CD4-positive, alpha-beta T cell (primary cell): ENCODE measurements around the gene PCBP1. TPM values are rescaled to one million over a fixed set of nuclear protein-coding genes. Genes with fewer than 3 reads are reported as not detected.

Experiments
- ATAC-seq: fragments of 200-7000 bp; cut with Tn5 transposase; one replicate; pipeline ENCODE4 v1.10.0; 2022; ENCODE audit warnings: mild to moderate bottlenecking; ENCODE audit not compliant: poor library complexity
- CTCF ChIA-PET: fragments of 350-600 bp; sonication (Branson Sonifier 250); formaldehyde crosslinking; loops from one replicate; lab custom pipeline; 2021; ENCODE audit warnings: antibody characterized with exemption, inconsistent platforms; lab: Charles Lee
- POLR2A ChIA-PET: fragments of 350-600 bp; sonication (Branson Sonifier 250); formaldehyde crosslinking; loops from one replicate; lab custom pipeline; 2021; ENCODE audit warnings: antibody characterized with exemption, inconsistent platforms; lab: Charles Lee
- DNase-seq, 14 experiments: peaks; one replicate each; pipeline ENCODE4 v3.0.0-alpha.2; 2013 to 2020; ENCODE audit warnings: mixed read lengths in 2 of 14
- H3K27ac ChIP-seq, 2 donors: one replicate each; pipeline versions ENCODE4 v1.5.1 to v1.7.0; 2013; ENCODE audit warnings: low read length in 2 of 2, low read depth in 1 of 2, mild to moderate bottlenecking in 1 of 2
- H3K27me3 ChIP-seq, 2 experiments: 1 replicate in 1 of 2; 2 replicates in 1 of 2; pipeline versions ENCODE4 v1.6.1 to v1.7.0; 2013; ENCODE audit warnings: low read length in 2 of 2, control low read depth in 1 of 2, mild to moderate bottlenecking in 1 of 2, moderate library complexity in 1 of 2; ENCODE audit not compliant: insufficient read depth in 2 of 2, control insufficient read depth in 1 of 2
- H3K36me3 ChIP-seq: one replicate; pipeline ENCODE4 v1.6.1; 2013; ENCODE audit warnings: low read length, control low read depth; ENCODE audit not compliant: insufficient read depth
- H3K4me1 ChIP-seq: one replicate; pipeline ENCODE4 v1.6.1; 2013; ENCODE audit warnings: low read length, control low read depth; ENCODE audit not compliant: insufficient read depth
- H3K4me3 ChIP-seq: one replicate; pipeline ENCODE4 v1.5.1; 2013; ENCODE audit warnings: mild to moderate bottlenecking, low read length, moderate library complexity
- H3K9me3 ChIP-seq, 2 experiments: 1 replicate in 1 of 2; 2 replicates in 1 of 2; pipeline versions ENCODE4 v1.6.1 to v1.7.0; 2013; ENCODE audit warnings: low read length in 2 of 2, mild to moderate bottlenecking in 2 of 2, control low read depth in 1 of 2, moderate library complexity in 1 of 2; ENCODE audit not compliant: control insufficient read depth in 1 of 2, insufficient read depth in 1 of 2
- H3K27ac Mint-ChIP-seq: one replicate; pipeline ENCODE4 v1.8.0; 2020; ENCODE audit warnings: mixed read lengths
- H3K27me3 Mint-ChIP-seq: one replicate; pipeline ENCODE4 v1.8.0; 2021; ENCODE audit warnings: mixed read lengths
- H3K36me3 Mint-ChIP-seq: one replicate; pipeline ENCODE4 v1.8.0; 2021; ENCODE audit warnings: low read depth, mixed read lengths
- H3K4me1 Mint-ChIP-seq: one replicate; pipeline ENCODE4 v1.8.0; 2021; ENCODE audit warnings: low read depth, mixed read lengths
- H3K4me3 Mint-ChIP-seq: one replicate; pipeline ENCODE4 v1.8.0; 2020; ENCODE audit warnings: mild to moderate bottlenecking, mixed read lengths
- H3K9me3 Mint-ChIP-seq: one replicate; pipeline ENCODE4 v1.8.0; 2020; ENCODE audit warnings: mixed read lengths
- intact Hi-C, 2 experiments: fragments of 100-400 bp; cut with DNase I in 1 of 2; cut with micrococcal nuclease in 1 of 2; formaldehyde crosslinking; loops; one replicate each; pipeline versions ENCODE4 v1.15.1 to v1.9.0; 2023 to 2025; cut with DNase I, micrococcal nuclease
- total RNA-seq, 174 experiments: library from RNA in 2 of 174; stranded (reverse) in 2 of 174; gene quantifications; one replicate each; pipeline ENCODE4 v1.2.3 and lab custom pipeline; 2021 to 2026
- TF ChIP-seq, protein P1 (sequence below): fragments of 200-600 bp; IDR thresholded peaks from one replicate; pipeline ENCODE4 v1.8.0; 2022; ENCODE audit warnings: antibody characterized with exemption, mild to moderate bottlenecking

PCBP1 gene
- total RNA-seq, 2 experiments from 2014 or later, result 228 to 233 TPM

- DNase-seq (peak; percentile 57 to 88 (median 62)), ATAC-seq (peak; percentile 59)
- Mint-ChIP-seq H3K36me3 (peaks cover 14% of the 10 kb centered on the region), H3K4me3 (peak overlapping the region; percentile 93), H3K27ac (peak overlapping the region; percentile 99), H3K4me1 (peaks cover 76% of the 10 kb centered on the region), H3K9me3 (no peaks in the 10 kb centered on the region), H3K27me3 (no peaks in the 10 kb centered on the region)
- ChIA-PET CTCF (interaction anchor here (0.7 to 3.4 kb wide), 8 partner anchors 9 to 57 kb away, joined by 3 to 23 read pairs (median 6); no protein-coding TSS in a partner anchor), POLR2A (interaction anchor here (0.8 to 9.1 kb wide), 18 partner anchors 11 to 688 kb away, joined by 3 to 657 read pairs (median 12); partner anchors contain the start of genes C2orf42, FAM136A, MXD1 and NFU1)
- Histone ChIP-seq H3K36me3 (no peaks in the 10 kb centered on the region), H3K27me3 (no peaks in the 10 kb centered on the region), H3K4me3 (peak overlapping the region; percentile 83), H3K4me1 (peaks cover 72% of the 10 kb centered on the region), H3K27ac (peak overlapping the region; percentile 92 to 99), H3K9me3 (no peaks in the 10 kb centered on the region)
- TF ChIP-seq, protein P1, sequence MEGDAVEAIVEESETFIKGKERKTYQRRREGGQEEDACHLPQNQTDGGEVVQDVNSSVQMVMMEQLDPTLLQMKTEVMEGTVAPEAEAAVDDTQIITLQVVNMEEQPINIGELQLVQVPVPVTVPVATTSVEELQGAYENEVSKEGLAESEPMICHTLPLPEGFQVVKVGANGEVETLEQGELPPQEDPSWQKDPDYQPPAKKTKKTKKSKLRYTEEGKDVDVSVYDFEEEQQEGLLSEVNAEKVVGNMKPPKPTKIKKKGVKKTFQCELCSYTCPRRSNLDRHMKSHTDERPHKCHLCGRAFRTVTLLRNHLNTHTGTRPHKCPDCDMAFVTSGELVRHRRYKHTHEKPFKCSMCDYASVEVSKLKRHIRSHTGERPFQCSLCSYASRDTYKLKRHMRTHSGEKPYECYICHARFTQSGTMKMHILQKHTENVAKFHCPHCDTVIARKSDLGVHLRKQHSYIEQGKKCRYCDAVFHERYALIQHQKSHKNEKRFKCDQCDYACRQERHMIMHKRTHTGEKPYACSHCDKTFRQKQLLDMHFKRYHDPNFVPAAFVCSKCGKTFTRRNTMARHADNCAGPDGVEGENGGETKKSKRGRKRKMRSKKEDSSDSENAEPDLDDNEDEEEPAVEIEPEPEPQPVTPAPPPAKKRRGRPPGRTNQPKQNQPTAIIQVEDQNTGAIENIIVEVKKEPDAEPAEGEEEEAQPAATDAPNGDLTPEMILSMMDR, result no peak
- intact Hi-C loops, result loop anchor here (1.0 to 2.0 kb wide), 4 partner anchors 7 to 17 kb away; no protein-coding TSS in a partner anchor
Observed at GRCh38 chr2:70124983-70125480, 37.8 kb downstream of the PCBP1 start.

GRCh38 chr2:70125498-70125898 is 38.2 kb downstream of the PCBP1 start:
- Mint-ChIP-seq H3K9me3 (no peaks in the 10 kb centered on the region), H3K4me3 (peak overlapping the region; percentile 93), H3K36me3 (peaks cover 14% of the 10 kb centered on the region), H3K4me1 (peaks cover 80% of the 10 kb centered on the region), H3K27me3 (no peaks in the 10 kb centered on the region), H3K27ac (peak overlapping the region; percentile 99)
- intact Hi-C loops, result loop anchor here (1.0 to 2.0 kb wide), 2 partner anchors 17 kb away; no protein-coding TSS in a partner anchor
- Histone ChIP-seq H3K4me1 (peaks cover 76% of the 10 kb centered on the region), H3K36me3 (no peaks in the 10 kb centered on the region), H3K4me3 (peak overlapping the region; percentile 83), H3K27me3 (no peaks in the 10 kb centered on the region), H3K27ac (peak overlapping the region; percentile 92 to 99), H3K9me3 (no peaks in the 10 kb centered on the region)
- ChIA-PET POLR2A (interaction anchor here (1.2 to 9.1 kb wide), 11 partner anchors 11 to 688 kb away, joined by 4 to 657 read pairs (median 26); partner anchors contain the start of genes C2orf42, MXD1, NFU1 and PCBP1), CTCF (interaction anchor here (1.7 to 3.4 kb wide), 6 partner anchors 9 to 55 kb away, joined by 5 to 23 read pairs (median 7); no protein-coding TSS in a partner anchor)
- ATAC-seq, result no peak
- peak in 1 of 14 experiments; percentile 34 for DNase-seq
- TF ChIP-seq, protein P1, result no peak

DNA sequence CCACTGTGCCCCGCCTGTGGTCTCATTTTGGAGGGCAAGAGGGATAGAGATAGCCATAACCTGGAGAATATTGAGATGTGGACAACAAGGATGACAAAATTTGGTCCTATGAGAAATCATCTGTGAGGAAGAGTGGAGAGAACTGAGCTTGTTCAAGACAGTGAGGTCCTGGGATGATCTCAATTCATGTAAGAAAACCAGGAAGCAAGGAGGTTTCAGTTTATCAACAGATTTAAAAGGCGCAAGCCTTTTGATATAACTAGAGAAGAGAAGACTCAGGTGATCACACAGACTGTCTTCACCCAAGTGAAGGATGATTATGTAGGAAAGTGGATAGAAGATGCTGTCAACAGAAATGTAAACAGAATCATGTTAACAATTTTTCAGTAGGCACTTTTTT is 39.1 kb downstream of the PCBP1 start:
- Histone ChIP-seq H3K4me1 (peaks cover 82% of the 10 kb centered on the region), H3K36me3 (no peaks in the 10 kb centered on the region), H3K4me3 (no peak overlapping the region), H3K27me3 (no peaks in the 10 kb centered on the region), H3K9me3 (no peaks in the 10 kb centered on the region), H3K27ac (peak overlapping the region in 1 of 2 donors; percentile 99)
- no peaks in the 10 kb centered on the region for H3K9me3 Mint-ChIP-seq
- H3K27me3 Mint-ChIP-seq, result no peaks in the 10 kb centered on the region
- no peak for DNase-seq
- CTCF ChIA-PET, result interaction anchor here (2.1 to 3.4 kb wide), 4 partner anchors 8 to 56 kb away, joined by 6 to 23 read pairs (median 12); no protein-coding TSS in a partner anchor
- ATAC-seq, result no peak
- peak overlapping the region; percentile 93 for H3K4me3 Mint-ChIP-seq
- peaks cover 14% of the 10 kb centered on the region for H3K36me3 Mint-ChIP-seq
- peak overlapping the region; percentile 99 for H3K27ac Mint-ChIP-seq
- POLR2A ChIA-PET, result interaction anchor here (3.0 to 9.1 kb wide), 7 partner anchors 10 to 212 kb away, joined by 16 to 657 read pairs (median 138); partner anchors contain the start of genes MXD1, PCBP1 and SNRPG
- H3K4me1 Mint-ChIP-seq, result peaks cover 76% of the 10 kb centered on the region
- TF ChIP-seq, protein P1, result no peak
- intact Hi-C loops, result no loop called here
